ENCODE results near the gene CALML6.

The CALML6 gene

GRCh38 chr1:1959840-1960479 lies 44.9 kb downstream of the CALML6 start (continued):
- no peak for TF ChIP-seq TSHZ1 (tag by site-specific recombination; IDR thresholded peaks at IDR 0.05; ENCODE audit: borderline replicate concordance)
- no peak for TF ChIP-seq ZNF791 (tag by site-specific recombination; IDR thresholded peaks at IDR 0.05)
- peak; percentile 49; the same call in 1 of the 2 replicates for TF ChIP-seq ZNF398 (tag by site-specific recombination; IDR thresholded peaks at IDR 0.05)
- no peak for TF ChIP-seq ZFP3 (tag by site-specific recombination; IDR thresholded peaks at IDR 0.05; ENCODE audit: low read depth)
- TF ChIP-seq GLI2 (tag by site-specific recombination; IDR thresholded peaks at IDR 0.05; ENCODE audit: borderline replicate concordance, low read depth), result no peak
- TF ChIP-seq ZNF488 (tag by site-specific recombination; IDR thresholded peaks at IDR 0.05), result no peak
- peak; percentile 86 for TF ChIP-seq SP7 (tag by site-specific recombination; IDR thresholded peaks at IDR 0.05)
- TF ChIP-seq KLF17 (tag by site-specific recombination; IDR thresholded peaks at IDR 0.05), result peak; percentile 83
- no peak for TF ChIP-seq SCRT1 (tag by site-specific recombination; IDR thresholded peaks at IDR 0.05; ENCODE audit: borderline replicate concordance)
- TF ChIP-seq BCL11B (tag by site-specific recombination; IDR thresholded peaks at IDR 0.05; ENCODE audit: low read depth), result peak; percentile 74; the same call in 1 of the 2 replicates
- TF ChIP-seq ZNF514 (tag by site-specific recombination; IDR thresholded peaks at IDR 0.05), result no peak
- no peak for TF ChIP-seq ZNF521 (tag by site-specific recombination; IDR thresholded peaks at IDR 0.05)
- no peak for TF ChIP-seq ZNF510 (tag by site-specific recombination; IDR thresholded peaks at IDR 0.05; ENCODE audit: insufficient replicate concordance)
- TF ChIP-seq BCL6B (tag by site-specific recombination; IDR thresholded peaks at IDR 0.05), result no peak
- TF ChIP-seq ZBTB21 (tag by site-specific recombination; IDR thresholded peaks at IDR 0.05), result 0 out of 2 replicates have a peak, but pooled peaks have one; percentile 24
- TF ChIP-seq ZNF660 (tag by site-specific recombination; IDR thresholded peaks at IDR 0.05), result peak; percentile 79; the same call in 1 of the 2 replicates
- peak; percentile 99 for TF ChIP-seq PATZ1 (tag by site-specific recombination; IDR thresholded peaks at IDR 0.05)
- TF ChIP-seq ZNF214 (tag by site-specific recombination; IDR thresholded peaks at IDR 0.05; ENCODE audit: borderline replicate concordance), result no peak
- no peak for TF ChIP-seq ZNF274 (IDR thresholded peaks at IDR 0.05; ENCODE audit: low read length)
- no peak for TF ChIP-seq ZNF274 (tag by site-specific recombination; IDR thresholded peaks at IDR 0.05; ENCODE audit: borderline replicate concordance)
- no peak for TF ChIP-seq ZNF596 (tag by site-specific recombination; IDR thresholded peaks at IDR 0.05)
- TF ChIP-seq ZNF785 (tag by site-specific recombination; IDR thresholded peaks at IDR 0.05), result no peak
- TF ChIP-seq ZNF138 (tag by site-specific recombination; IDR thresholded peaks at IDR 0.05; ENCODE audit: borderline replicate concordance), result no peak
- no peak for TF ChIP-seq ZNF48 (tag by site-specific recombination; IDR thresholded peaks at IDR 0.05)
- TF ChIP-seq ZSCAN23 (tag by site-specific recombination; IDR thresholded peaks at IDR 0.05), result 0 out of 2 replicates have a peak, but pooled peaks have one; percentile 53
- peak; percentile 31; the same call in 1 of the 2 replicates for TF ChIP-seq ZSCAN18 (tag by site-specific recombination; IDR thresholded peaks at IDR 0.05)
- peak; percentile 94 for TF ChIP-seq ZNF366 (tag by site-specific recombination; conservative IDR thresholded peaks at IDR 0.05)
